Caco-2 (cell line): Measurements from ENCODE around the gene PMP22. TPM values are rescaled to one million over a fixed set of nuclear protein-coding genes. Genes with fewer than 3 reads are reported as not detected.

Experiments
- BruUV-seq: library from RNA; stranded (reverse); fragments of 400-500 nt; replicated peaks from 2 replicates; lab custom pipeline; 2021; lab: Mats Ljungman, UMichigan
- CTCF ChIA-PET: fragments of 300-600 bp; sonication (Branson Sonifier 250); formaldehyde crosslinking; loops from one replicate; lab custom pipeline; 2022; ENCODE audit warnings: antibody characterized with exemption; lab: Charles Lee
- POLR2A ChIA-PET: fragments of 300-600 bp; sonication (Branson Sonifier 250); formaldehyde crosslinking; loops from one replicate; lab custom pipeline; 2022; ENCODE audit warnings: antibody characterized with exemption; lab: Charles Lee
- DNase-seq, 2 experiments: peaks; one replicate each; pipeline versions ENCODE4 v3.0.0 to v3.0.0-alpha.2; 2020 to 2022
- H3K27me3 ChIP-seq: replicated peaks from 2 replicates; pipeline ENCODE4 v1.6.0; 2011; ENCODE audit warnings: low read length; ENCODE audit not compliant: control insufficient read depth, insufficient read depth
- H3K36me3 ChIP-seq: 2 replicates; pipeline ENCODE4 v1.5.1; 2011; ENCODE audit warnings: low read length; ENCODE audit not compliant: control insufficient read depth, insufficient read depth
- H3K4me1 ChIP-seq: fragments of 250-450 bp; sonication (Bioruptor Pico); 2 replicates; pipeline ENCODE4 v1.5.1; 2020; ENCODE audit warnings: mild to moderate bottlenecking
- H3K4me3 ChIP-seq: 2 replicates; pipeline ENCODE4 v1.5.1; 2011; ENCODE audit warnings: low read depth, mild to moderate bottlenecking, control low read depth, low read length
- H3K9me3 ChIP-seq: fragments of 250-450 bp; sonication (Bioruptor Pico); 2 replicates; pipeline ENCODE4 v1.5.1; 2020; ENCODE audit warnings: mild to moderate bottlenecking, moderate library complexity
- H3K27ac Mint-ChIP-seq: one replicate; pipeline ENCODE4 v1.8.0; 2022; ENCODE audit warnings: mixed read lengths; ENCODE audit not compliant: unreplicated experiment
- H3K27me3 Mint-ChIP-seq: one replicate; pipeline ENCODE4 v1.8.0; 2022; ENCODE audit warnings: mixed read lengths; ENCODE audit not compliant: insufficient read depth, unreplicated experiment
- H3K36me3 Mint-ChIP-seq: one replicate; pipeline ENCODE4 v1.8.0; 2022; ENCODE audit warnings: mild to moderate bottlenecking, mixed read lengths; ENCODE audit not compliant: insufficient read depth, unreplicated experiment
- H3K4me1 Mint-ChIP-seq: one replicate; pipeline ENCODE4 v1.8.0; 2022; ENCODE audit warnings: low read depth, mixed read lengths; ENCODE audit not compliant: unreplicated experiment
- H3K4me3 Mint-ChIP-seq: one replicate; pipeline ENCODE4 v1.8.0; 2022; ENCODE audit warnings: mild to moderate bottlenecking, moderate library complexity, mixed read lengths; ENCODE audit not compliant: unreplicated experiment
- H3K9me3 Mint-ChIP-seq: one replicate; pipeline ENCODE4 v1.8.0; 2022; ENCODE audit warnings: mixed read lengths; ENCODE audit not compliant: unreplicated experiment
- CTCF ChIP-seq, 2 experiments: fragments of 200-600 bp in 1 of 2; IDR thresholded peaks; 1 replicate in 1 of 2; 2 replicates in 1 of 2; pipeline versions ENCODE4 v1.5.1 to v1.8.0; 2011 to 2022; ENCODE audit warnings: antibody characterized with exemption in 1 of 2, control low read depth in 1 of 2, inconsistent platforms in 1 of 2, low read depth in 1 of 2, low read length in 1 of 2, mild to moderate bottlenecking in 1 of 2, moderate library complexity in 1 of 2; ENCODE audit not compliant: insufficient read depth in 1 of 2, severe bottlenecking in 1 of 2, unreplicated experiment in 1 of 2
- intact Hi-C: fragments of 100-400 bp; cut with micrococcal nuclease; formaldehyde crosslinking; loops from one replicate; pipeline ENCODE4 v1.10.0; 2022; ENCODE audit not compliant: unreplicated experiment
- total RNA-seq: library from RNA; stranded (reverse); gene quantifications from 2 replicates; pipeline ENCODE4 v1.2.3, GENCODE V29; 2022

PMP22 gene
- total RNA-seq, 1 experiment from 2014 or later: 7.3 TPM

- no peak for TF ChIP-seq CTCF (IDR thresholded peaks at IDR 0.05; ENCODE audit: insufficient read depth in 1 of 2, low read depth in 1 of 2, low read length in 1 of 2, severe bottlenecking in 1 of 2, unreplicated experiment in 1 of 2)
- H3K9me3 Mint-ChIP-seq: no peaks in the 10 kb centered on the region
- H3K27ac Mint-ChIP-seq: no peak overlapping the region
- no peak overlapping the region for H3K4me3 ChIP-seq
- H3K27me3 ChIP-seq: no peaks in the 10 kb centered on the region
- H3K4me1 ChIP-seq: no peaks in the 10 kb centered on the region
- intact Hi-C loops: no loop called here
- ChIA-PET POLR2A (no interaction called here), CTCF (no interaction called here)
- no peaks in the 10 kb centered on the region for H3K4me1 Mint-ChIP-seq
- BruUV-seq: no TSS peak
- H3K27me3 Mint-ChIP-seq: no peaks in the 10 kb centered on the region
- no peak for DNase-seq
- no peaks in the 10 kb centered on the region for H3K36me3 ChIP-seq
- H3K36me3 Mint-ChIP-seq: no peaks in the 10 kb centered on the region
- no peaks in the 10 kb centered on the region for H3K9me3 ChIP-seq
- H3K4me3 Mint-ChIP-seq: no peak overlapping the region
These were observed 4.1 kb upstream of the PMP22 start for GRCh38 chr17:15269087-15269779.

GRCh38 chr17:15268461-15268860, 3.3 kb upstream of the PMP22 start:
- no peak for DNase-seq
- ChIA-PET POLR2A (no interaction called here), CTCF (interaction anchor here (0.7 kb wide), 1 partner anchor 23 kb away, joined by 3 read pairs; no protein-coding TSS in a partner anchor)
- Histone ChIP-seq H3K4me3 (no peak overlapping the region), H3K27me3 (no peaks in the 10 kb centered on the region), H3K36me3 (no peaks in the 10 kb centered on the region), H3K4me1 (no peaks in the 10 kb centered on the region), H3K9me3 (no peaks in the 10 kb centered on the region)
- H3K36me3 Mint-ChIP-seq: no peaks in the 10 kb centered on the region
- no peak overlapping the region for H3K27ac Mint-ChIP-seq
- intact Hi-C loops: no loop called here
- no TSS peak for BruUV-seq
- H3K4me1 Mint-ChIP-seq: no peaks in the 10 kb centered on the region
- no peak overlapping the region for H3K4me3 Mint-ChIP-seq
- no peaks in the 10 kb centered on the region for H3K9me3 Mint-ChIP-seq
- no peaks in the 10 kb centered on the region for H3K27me3 Mint-ChIP-seq
- no peak for TF ChIP-seq CTCF (IDR thresholded peaks at IDR 0.05; ENCODE audit: insufficient read depth in 1 of 2, low read depth in 1 of 2, low read length in 1 of 2, severe bottlenecking in 1 of 2, unreplicated experiment in 1 of 2)

- H3K27ac Mint-ChIP-seq: no peak overlapping the region
- H3K9me3 Mint-ChIP-seq: no peaks in the 10 kb centered on the region
- H3K36me3 ChIP-seq: no peaks in the 10 kb centered on the region
- H3K4me1 Mint-ChIP-seq: no peaks in the 10 kb centered on the region
- BruUV-seq: no TSS peak
- ChIA-PET CTCF (interaction anchor here (0.7 to 1.4 kb wide), 2 partner anchors 23 to 235 kb away, joined by 3 to 6 read pairs; no protein-coding TSS in a partner anchor), POLR2A (no interaction called here)
- no peaks in the 10 kb centered on the region for H3K4me1 ChIP-seq
- intact Hi-C loops: no loop called here
- H3K27me3 Mint-ChIP-seq: no peaks in the 10 kb centered on the region
- H3K36me3 Mint-ChIP-seq: no peaks in the 10 kb centered on the region
- H3K27me3 ChIP-seq: no peaks in the 10 kb centered on the region; the same call in 1 of the 2 replicates
- DNase-seq: no peak
- no peak overlapping the region for H3K4me3 Mint-ChIP-seq
- no peaks in the 10 kb centered on the region for H3K9me3 ChIP-seq
- H3K4me3 ChIP-seq: no peak overlapping the region
- TF ChIP-seq CTCF (IDR thresholded peaks at IDR 0.05; ENCODE audit: insufficient read depth in 1 of 2, low read depth in 1 of 2, low read length in 1 of 2, severe bottlenecking in 1 of 2, unreplicated experiment in 1 of 2): no peak
These were observed 2.9 kb upstream of the PMP22 start for GRCh38 chr17:15267996-15268395.
